Left renal pelvis (tissue), 4 donors: Measurements from ENCODE around the gene CPM. TPM values are rescaled to one million over a fixed set of nuclear protein-coding genes. Genes with fewer than 3 reads are reported as not detected.

Experiments
- DNase-seq, 4 donors: peaks; one replicate each; pipeline ENCODE4 v3.0.0-alpha.2; 2013; ENCODE audit warnings: low read depth in 4 of 4, low spot score in 3 of 4
- polyA plus RNA-seq, 4 donors: library from polyadenylated mRNA; unstranded; fragments of 120-200 nt; gene quantifications; one replicate each; pipeline ENCODE4 v1.2.1, GENCODE V29; 2013; ENCODE audit not compliant: insufficient read length in 4 of 4

The CPM gene
- polyA plus RNA-seq, 4 donors = 2.2 to 29.2 (median 26.7) TPM

GRCh38 chr12:68957273-68957672 is 24.3 kb upstream of the CPM start:
- DNase-seq = no peak

DNA sequence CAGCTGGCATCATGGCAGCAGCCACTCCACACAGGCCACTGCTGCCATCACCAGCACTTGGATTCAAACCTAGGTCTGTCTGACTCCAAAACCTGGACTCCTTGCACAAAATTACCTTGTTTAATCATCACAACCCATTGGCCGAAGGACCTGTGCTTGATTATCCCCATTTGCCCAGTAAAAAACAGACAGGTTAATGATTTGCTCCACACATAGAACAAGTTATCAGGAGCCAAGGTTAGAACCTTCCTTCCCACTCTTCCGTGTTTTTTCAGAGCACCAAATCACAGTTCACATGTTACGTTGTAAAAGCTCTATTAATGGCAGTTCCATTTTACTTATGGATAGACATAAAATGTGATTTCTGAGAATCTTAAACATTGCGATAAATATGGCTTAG is 23.5 kb upstream of the CPM start:
- DNase-seq = no peak

DNA sequence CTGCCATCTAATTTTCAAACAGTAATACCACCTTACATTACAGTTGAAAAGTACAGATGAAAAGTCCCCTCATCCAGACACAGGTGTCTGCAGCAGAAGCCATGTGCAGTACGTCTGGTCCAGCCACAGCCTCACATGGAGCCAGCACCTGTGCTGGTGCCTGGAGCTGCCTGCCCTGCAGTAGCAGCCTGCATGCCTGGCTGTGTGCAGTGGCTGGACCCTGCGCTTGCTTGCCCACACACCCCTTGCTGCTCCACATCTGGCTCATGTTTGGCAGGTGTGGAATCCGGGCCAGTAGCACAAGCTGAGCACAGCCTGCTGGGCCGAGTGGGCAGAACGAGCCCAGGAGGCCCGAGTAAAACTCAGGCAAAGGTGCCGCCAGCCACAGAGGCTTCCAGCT is 21.8 kb upstream of the CPM start:
- DNase-seq = no peak

DNA sequence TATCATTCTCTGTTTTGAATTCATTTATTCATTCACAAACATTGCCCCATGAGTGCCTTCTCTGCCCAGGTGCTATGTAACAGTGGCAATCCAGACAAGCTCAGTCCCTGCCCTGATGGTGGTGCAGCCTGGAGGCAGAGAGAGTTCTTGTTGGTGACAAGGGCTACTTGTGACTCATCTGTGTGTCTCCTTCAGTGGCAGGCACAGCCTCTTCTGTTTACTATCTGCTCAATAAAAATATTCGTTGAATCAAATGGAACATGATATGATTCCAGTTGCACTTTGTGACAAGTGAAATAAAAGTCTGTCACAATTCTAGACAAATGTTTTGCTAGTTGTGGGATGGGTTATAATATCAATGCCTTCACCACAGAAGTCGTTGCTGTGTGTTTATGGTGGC is 20.6 kb upstream of the CPM start:
- no peak for DNase-seq

DNA sequence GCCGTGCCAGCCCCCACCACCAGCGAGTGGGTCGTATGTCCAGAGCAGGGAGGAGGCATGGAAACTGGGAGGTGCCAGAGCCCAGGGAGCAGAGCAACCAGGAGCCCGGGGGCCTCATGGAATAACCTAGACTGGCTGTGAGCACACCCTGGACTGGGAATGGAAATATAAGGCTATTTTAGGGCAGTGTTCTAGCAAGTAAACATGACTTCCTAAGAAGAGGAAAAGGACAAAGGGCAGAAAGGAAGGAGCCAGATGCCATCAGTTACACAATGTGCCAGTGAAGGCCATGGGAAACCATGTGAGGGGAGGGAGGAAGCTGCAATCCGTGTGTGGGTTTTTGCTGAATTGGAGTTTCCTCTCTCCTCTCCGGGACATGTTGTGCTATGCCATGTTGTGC is 18.7 kb upstream of the CPM start:
- DNase-seq = no peak

- DNase-seq = no peak
Observed at GRCh38 chr12:68950511-68950910, 17.5 kb upstream of the CPM start.

DNA sequence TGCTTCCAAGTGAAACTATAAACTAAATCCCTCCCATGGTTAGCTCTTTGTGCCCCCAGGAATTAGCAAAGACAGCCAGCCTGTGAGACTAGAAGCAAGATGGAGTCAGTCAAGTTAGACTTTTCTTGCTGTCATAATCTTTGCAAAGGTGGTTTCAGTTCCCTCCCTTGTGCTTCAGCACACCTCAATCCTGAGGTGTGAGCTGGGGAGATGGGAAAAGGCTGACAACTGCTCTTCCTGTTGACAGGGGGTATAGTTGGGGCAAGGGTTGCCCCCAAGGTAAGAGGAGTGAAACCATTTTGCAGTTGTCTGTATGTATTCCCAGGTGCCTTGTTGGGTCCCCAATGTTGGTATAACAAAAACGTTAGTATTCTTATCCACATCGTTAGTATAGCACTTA is 12.3 kb upstream of the CPM start:
- no peak for DNase-seq

GRCh38 chr12:68944296-68945076 is 11.5 kb upstream of the CPM start:
- no peak for DNase-seq

DNA sequence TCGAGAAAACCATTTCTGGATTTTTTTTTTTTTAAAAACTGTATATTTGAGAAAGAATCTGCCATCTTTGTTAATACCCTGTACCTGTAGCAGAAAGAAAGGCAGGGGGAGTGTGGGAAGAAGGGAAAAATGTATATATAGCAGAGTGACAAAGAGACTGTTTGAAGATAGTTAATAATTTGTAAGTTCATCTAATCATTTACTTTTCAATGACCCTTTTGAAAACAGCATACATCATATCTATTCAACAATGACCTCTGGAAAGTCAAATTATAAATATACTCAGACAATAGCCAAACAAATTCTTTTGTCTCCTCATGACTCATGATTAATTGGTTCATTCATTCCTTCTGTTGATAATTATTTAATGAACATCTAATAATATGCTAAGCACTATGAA is 10.9 kb upstream of the CPM start:
- no peak for DNase-seq

DNA sequence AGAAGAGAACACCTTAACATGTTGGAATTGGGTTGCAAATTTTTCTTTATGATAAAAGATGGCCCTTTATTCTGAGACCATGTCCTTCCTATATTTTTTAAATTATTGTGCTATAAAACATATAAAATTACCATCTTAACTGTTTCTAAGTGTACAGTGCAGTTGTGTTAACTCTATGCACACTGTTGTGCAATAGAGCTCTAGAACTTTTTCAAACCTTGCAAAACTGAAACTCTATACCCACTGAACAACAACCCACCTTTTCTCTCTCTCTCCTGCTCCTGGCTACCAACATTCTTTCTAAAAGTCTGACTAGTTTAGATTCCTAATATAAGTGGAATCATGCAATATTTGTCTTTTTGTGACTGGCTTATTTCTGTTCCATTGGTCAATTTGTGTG is 7.8 kb upstream of the CPM start:
- DNase-seq = no peak

GRCh38 chr12:68939505-68939904 is 6.5 kb upstream of the CPM start:
- no peak for DNase-seq

GRCh38 chr12:68934392-68934791 is 1.4 kb upstream of the CPM start:
- DNase-seq = no peak

GRCh38 chr12:68932128-68932960 is 627 bp downstream of the CPM start:
- no peak for DNase-seq

DNA sequence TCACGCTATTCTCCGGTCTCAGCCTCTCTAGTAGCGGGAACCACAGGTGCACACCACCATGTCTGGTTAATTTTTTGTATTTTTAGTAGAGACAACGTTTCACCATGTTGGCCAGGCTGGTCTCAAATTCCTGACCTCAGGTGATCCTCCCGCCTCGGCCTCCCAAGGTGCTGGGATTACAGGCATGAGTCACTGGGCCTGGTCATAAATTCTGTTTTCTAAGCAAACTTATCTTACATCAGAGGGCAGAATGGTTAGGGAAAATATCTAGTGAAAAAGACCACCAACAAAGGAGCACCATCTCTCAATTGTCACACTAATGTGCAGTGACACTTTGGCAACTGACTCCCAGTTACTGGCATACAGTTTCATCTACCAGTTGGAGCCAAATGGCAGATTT is 2.8 kb downstream of the CPM start:
- no peak for DNase-seq

DNA sequence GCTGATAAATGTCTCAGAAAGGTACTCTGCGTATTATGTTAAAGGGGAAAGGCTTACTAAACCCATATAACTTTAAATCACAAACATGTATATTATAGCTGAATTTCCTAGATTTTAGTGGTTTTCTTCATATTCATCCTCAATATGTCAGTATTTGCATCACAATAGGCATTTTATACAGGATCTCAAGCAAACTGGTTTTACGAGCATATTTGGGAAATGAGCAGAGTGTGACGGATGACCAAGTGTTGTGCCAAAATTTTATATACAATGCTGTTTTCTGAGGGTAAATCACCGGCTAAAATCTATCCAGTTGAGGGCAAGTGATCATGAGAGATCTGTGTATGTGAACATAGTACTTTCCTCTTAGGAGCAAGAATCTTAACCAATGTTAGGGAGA is 8.4 kb downstream of the CPM start:
- DNase-seq = no peak

GRCh38 chr12:68919581-68920239 is 13.3 kb downstream of the CPM start:
- no peak for DNase-seq

- DNase-seq = no peak
Observed at GRCh38 chr12:68918960-68919359, 14.0 kb downstream of the CPM start.

- DNase-seq = no peak
Observed at GRCh38 chr12:68915055-68915454, 17.9 kb downstream of the CPM start.

- no peak for DNase-seq
Observed at GRCh38 chr12:68913682-68914081, 19.3 kb downstream of the CPM start.

DNA sequence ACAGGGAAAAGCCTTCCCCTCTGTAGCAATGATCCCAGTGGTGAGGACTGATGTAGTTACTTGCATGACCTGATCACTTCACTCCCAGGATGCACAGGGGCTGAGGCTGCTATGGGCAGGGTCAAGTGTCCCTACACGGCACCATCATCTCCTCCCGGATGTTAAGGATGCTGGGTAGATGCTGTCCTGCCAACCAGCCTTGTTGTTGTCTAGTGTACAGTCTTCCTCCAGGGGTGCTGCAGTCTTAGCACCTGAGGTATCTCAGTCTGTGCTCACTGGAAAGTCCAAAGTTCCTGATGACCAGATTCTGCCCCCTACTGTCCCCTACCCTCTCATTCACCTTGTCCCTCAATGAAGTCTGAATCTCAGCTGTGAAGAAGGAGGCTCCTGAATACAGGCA is 20.1 kb downstream of the CPM start:
- DNase-seq = no peak

GRCh38 chr12:68911197-68911718 is 21.7 kb downstream of the CPM start:
- DNase-seq = no peak
